Measurements from ENCODE around the gene BACE1-AS. TPM values are rescaled to one million over a fixed set of nuclear protein-coding genes. Genes with fewer than 3 reads are reported as not detected.

The BACE1-AS gene
- total and polyA plus RNA-seq, 2 of the 8 experiments (the other 6 are each of a cell fraction or from before 2014, with no cell fraction given) = 14.9 to 17.4 TPM

DNA sequence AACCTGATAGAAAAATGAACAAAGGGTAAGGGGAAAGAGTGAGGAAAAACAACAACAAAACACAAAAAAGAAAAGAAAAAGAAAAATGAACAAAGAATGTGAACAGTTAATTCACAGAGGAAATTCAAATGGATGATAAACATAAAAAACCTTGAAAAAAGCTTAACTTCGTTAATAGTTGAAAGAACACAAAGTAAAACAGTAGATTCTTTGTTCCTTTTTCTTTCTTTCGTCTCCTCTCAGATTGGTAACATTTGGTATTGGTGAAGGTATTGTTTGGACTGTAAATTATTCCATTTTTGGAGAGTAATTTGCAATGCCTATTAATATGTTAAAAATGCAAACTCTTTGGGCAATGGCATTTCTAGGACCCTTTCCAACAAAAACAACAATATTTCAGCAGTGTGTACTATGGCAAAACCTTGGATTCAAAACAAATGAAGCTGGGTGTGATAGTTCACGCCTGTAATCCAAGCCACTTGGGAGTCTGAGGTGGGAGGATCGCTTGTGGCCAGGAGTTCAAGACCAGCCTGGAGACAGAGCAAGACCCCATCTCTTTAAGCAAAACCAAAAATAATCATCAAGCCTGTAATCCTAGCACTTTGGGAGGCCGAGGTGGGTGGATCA, 28.2 kb downstream of the BACE1-AS start:
- Histone ChIP-seq H3K14ac (ENCODE audit: insufficient read length) (no peak overlapping the region), H3K4me3 (ENCODE audit: extremely low read depth in 1 of 4, insufficient read depth in 2 of 4, low read depth in 3 of 4, low read length in 4 of 4) (no peak overlapping the region), H3K79me2 (ENCODE audit: control insufficient read depth in 1 of 2, insufficient read depth in 2 of 2, low read length in 2 of 2) (no peaks in the 10 kb centered on the region), H3K56ac (replicated peaks; ENCODE audit: insufficient read length, low read depth, low read length) (no peak overlapping the region), H4K91ac (replicated peaks; ENCODE audit: insufficient read length, low read length) (no peak overlapping the region), H4K20me1 (replicated peaks in 1 of 2; ENCODE audit: control insufficient read depth in 1 of 2, insufficient read depth in 2 of 2, low read length in 2 of 2) (peaks cover 0 to 1% of the 10 kb centered on the region in 2 experiments), H3K27ac (ENCODE audit: low read depth, low read length) (no peak overlapping the region), H3K23me2 (ENCODE audit: low read depth, low read length) (peaks cover 10% of the 10 kb centered on the region; the same call in 1 of the 2 replicates), H3K27me3 (replicated peaks in 1 of 4; ENCODE audit: control insufficient read depth in 3 of 4, extremely low read depth in 1 of 4, insufficient read depth in 3 of 4, low read length in 3 of 4) (peaks cover 0 to 4% (median 2%) of the 10 kb centered on the region in 4 experiments; a peak in 5 of 7 replicates), H3K4me1 (replicated peaks in 1 of 4; ENCODE audit: control insufficient read depth in 3 of 4, insufficient read depth in 4 of 4, low read length in 3 of 4) (peaks cover 5 to 10% (median 8%) of the 10 kb centered on the region in 4 experiments), H2BK120ac (replicated peaks; ENCODE audit: low read depth, low read length) (no peak overlapping the region), H3K9ac (replicated peaks in 1 of 4; ENCODE audit: extremely low read depth in 1 of 4, low read depth in 3 of 4, low read length in 3 of 4) (no peak overlapping the region), H3K79me1 (ENCODE audit: low read depth, low read length) (no peaks in the 10 kb centered on the region), H2AK5ac (ENCODE audit: low read depth, low read length) (no peak overlapping the region), H3K23ac (ENCODE audit: insufficient read length) (no peak overlapping the region), H3K4ac (replicated peaks; ENCODE audit: insufficient read length, low read depth, low read length) (no peak overlapping the region), H2BK20ac (ENCODE audit: low read length) (no peak overlapping the region), H4K5ac (ENCODE audit: insufficient read length, low read depth, low read length) (no peak overlapping the region), H3K18ac (ENCODE audit: extremely low read depth, low read length) (no peak overlapping the region), H2AFZ (ENCODE audit: low read length) (no peak overlapping the region), H3K4me2 (ENCODE audit: insufficient read depth in 1 of 2, low read depth in 2 of 2, low read length in 2 of 2) (no peak overlapping the region), H2BK15ac (ENCODE audit: low read length) (no peak overlapping the region), H3K9me3 (ENCODE audit: insufficient read depth in 2 of 2, low read depth in 1 of 2, low read length in 1 of 2) (no peaks in the 10 kb centered on the region), H2BK12ac (ENCODE audit: low read depth, low read length) (no peak overlapping the region), H3K36me3 (ENCODE audit: control insufficient read depth in 2 of 4, insufficient read depth in 4 of 4, low read length in 3 of 4) (no peaks in the 10 kb centered on the region), H2BK5ac (ENCODE audit: low read depth, low read length) (no peak overlapping the region), H4K8ac (ENCODE audit: extremely low read depth, insufficient read depth, low read length) (no peak overlapping the region)
- DNase-seq (ENCODE audit: low read depth in 1 of 2, low spot score in 2 of 2) (no peak), FAIRE-seq (no peak)
- ChIA-PET POLR2A (ENCODE audit: partially characterized antibody) (interaction anchor here (1.1 to 1.9 kb wide), 4 partner anchors 8 to 15 kb away, joined by 3 to 6 read pairs (median 3); partner anchors contain the start of gene CEP164), CTCF (ENCODE audit: partially characterized antibody) (interaction anchor here (0.6 to 1.3 kb wide), 3 partner anchors 9 to 994 kb away, joined by 3 to 4 read pairs (median 3); no protein-coding TSS in a partner anchor)
- WGBS, 2 experiments (ENCODE audit: extremely low coverage in 1 of 2, insufficient coverage in 1 of 2, insufficient read length in 1 of 2, insufficient replicate concordance in 2 of 2, low coverage in 1 of 2, low lambda C conversion rate in 2 of 2, missing lambda C conversion rate in 1 of 2) = 83% methylated on average over 5 of the region's 5 CpGs; no CpG with 5 or more reads in 1 of the 2 experiments
- TF ChIP-seq RNF2 (IDR thresholded peaks at IDR 0.05; ENCODE audit: borderline replicate concordance, low read depth, low read length, missing control alignments, poor library complexity, severe bottlenecking) (no peak), SUZ12 (IDR thresholded peaks at IDR 0.05; ENCODE audit: low read length) (no peak), RBBP5 (IDR thresholded peaks at IDR 0.05; ENCODE audit: borderline replicate concordance, low read depth, low read length) (no peak)
